Neural crest cell (in vitro differentiated cells): ENCODE results near the gene ERC2. TPM values are rescaled to one million over a fixed set of nuclear protein-coding genes. Genes with fewer than 3 reads are reported as not detected.
"Not testable (repeated sequence)": the region's sequence is repeated elsewhere in the genome, so short reads cannot be mapped to it uniquely, and the experiment has no call there.

ENCODE experiments used
- DNase-seq: peaks from one replicate; pipeline ENCODE4 v3.0.0; 2021; ENCODE audit warnings: low read depth, mixed read lengths, low spot score
- H3K27ac Mint-ChIP-seq: one replicate; pipeline ENCODE4 v1.8.0; 2021; ENCODE audit warnings: mild to moderate bottlenecking, mixed read lengths; ENCODE audit not compliant: unreplicated experiment
- H3K27me3 Mint-ChIP-seq: 2 replicates; pipeline ENCODE4 v1.8.0; 2021; ENCODE audit warnings: low read depth, mild to moderate bottlenecking, mixed read lengths
- H3K36me3 Mint-ChIP-seq: 2 replicates; pipeline ENCODE4 v1.8.0; 2021; ENCODE audit warnings: low read depth, mild to moderate bottlenecking, mixed read lengths
- H3K4me1 Mint-ChIP-seq: 2 replicates; pipeline ENCODE4 v1.8.0; 2021; ENCODE audit warnings: mixed read lengths
- H3K4me3 Mint-ChIP-seq: one replicate; pipeline ENCODE4 v1.8.0; 2021; ENCODE audit warnings: mild to moderate bottlenecking, mixed read lengths
- H3K9me3 Mint-ChIP-seq: 2 replicates; pipeline ENCODE4 v1.8.0; 2021; ENCODE audit warnings: mixed read lengths
- total RNA-seq: library from RNA; stranded (reverse); gene quantifications from 2 replicates; pipeline ENCODE4 v1.2.1, GENCODE V29; 2021
- TF ChIP-seq, protein P1 (sequence below): fragments of 200-600 bp; sonication (generic); conservative IDR thresholded peaks from 2 replicates; pipeline ENCODE4 v1.5.0; 2021; ENCODE audit warnings: antibody characterized with exemption, mild to moderate bottlenecking

Gene ERC2
- total RNA-seq, 1 donor from 2014 or later: 13.5 TPM

DNA sequence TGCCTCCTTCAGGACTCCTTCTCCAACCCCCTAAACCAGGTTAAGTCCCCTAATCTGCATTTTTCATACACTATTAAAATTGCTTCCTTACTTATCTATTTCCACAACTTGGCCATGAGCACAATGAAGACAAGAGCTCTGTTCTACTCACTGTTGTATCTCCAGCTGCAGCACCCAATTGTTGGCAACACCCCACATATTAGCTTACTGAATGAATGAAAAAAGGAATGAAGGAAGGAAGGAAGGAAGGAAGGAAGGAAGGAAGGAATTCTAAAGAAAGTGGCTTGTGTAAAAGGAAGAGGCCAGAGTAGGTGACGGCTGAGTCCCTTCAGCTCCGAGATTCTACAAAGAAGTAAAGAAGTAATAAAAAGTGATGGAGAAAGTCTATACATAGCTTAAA lies 444.7 kb downstream of the ERC2 start:
- Mint-ChIP-seq H3K4me3 (no peak overlapping the region), H3K36me3 (no peaks in the 10 kb centered on the region), H3K27me3 (no peaks in the 10 kb centered on the region), H3K4me1 (no peaks in the 10 kb centered on the region), H3K27ac (no peak overlapping the region), H3K9me3 (peaks cover 4% of the 10 kb centered on the region)
- TF ChIP-seq, protein P1, sequence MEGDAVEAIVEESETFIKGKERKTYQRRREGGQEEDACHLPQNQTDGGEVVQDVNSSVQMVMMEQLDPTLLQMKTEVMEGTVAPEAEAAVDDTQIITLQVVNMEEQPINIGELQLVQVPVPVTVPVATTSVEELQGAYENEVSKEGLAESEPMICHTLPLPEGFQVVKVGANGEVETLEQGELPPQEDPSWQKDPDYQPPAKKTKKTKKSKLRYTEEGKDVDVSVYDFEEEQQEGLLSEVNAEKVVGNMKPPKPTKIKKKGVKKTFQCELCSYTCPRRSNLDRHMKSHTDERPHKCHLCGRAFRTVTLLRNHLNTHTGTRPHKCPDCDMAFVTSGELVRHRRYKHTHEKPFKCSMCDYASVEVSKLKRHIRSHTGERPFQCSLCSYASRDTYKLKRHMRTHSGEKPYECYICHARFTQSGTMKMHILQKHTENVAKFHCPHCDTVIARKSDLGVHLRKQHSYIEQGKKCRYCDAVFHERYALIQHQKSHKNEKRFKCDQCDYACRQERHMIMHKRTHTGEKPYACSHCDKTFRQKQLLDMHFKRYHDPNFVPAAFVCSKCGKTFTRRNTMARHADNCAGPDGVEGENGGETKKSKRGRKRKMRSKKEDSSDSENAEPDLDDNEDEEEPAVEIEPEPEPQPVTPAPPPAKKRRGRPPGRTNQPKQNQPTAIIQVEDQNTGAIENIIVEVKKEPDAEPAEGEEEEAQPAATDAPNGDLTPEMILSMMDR: no peak
- no peak for DNase-seq

DNA sequence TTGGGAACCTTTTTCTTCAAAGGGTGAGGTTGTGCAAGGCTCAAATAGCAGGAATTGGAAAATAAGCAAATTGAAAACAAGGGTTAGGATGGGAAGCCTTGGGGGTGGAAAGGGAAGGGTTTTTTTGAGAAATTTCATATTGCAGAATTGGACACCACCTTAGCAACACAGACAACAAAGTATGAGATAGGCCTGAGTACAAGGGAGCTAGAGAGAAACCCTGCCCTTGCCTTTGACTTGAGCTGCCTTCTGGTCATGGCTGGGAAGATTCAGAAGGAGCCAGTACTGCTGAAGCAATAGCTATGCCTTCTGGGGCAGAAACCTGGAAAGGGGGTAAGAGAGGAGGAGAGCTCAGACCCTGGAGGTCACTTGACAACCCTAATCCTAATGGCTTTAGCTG lies 445.6 kb downstream of the ERC2 start:
- TF ChIP-seq, protein P1: no peak
- no peak overlapping the region for H3K4me3 Mint-ChIP-seq
- H3K36me3 Mint-ChIP-seq: no peaks in the 10 kb centered on the region
- no peak for DNase-seq
- no peak overlapping the region for H3K27ac Mint-ChIP-seq
- H3K9me3 Mint-ChIP-seq: peaks cover 4% of the 10 kb centered on the region
- no peaks in the 10 kb centered on the region for H3K4me1 Mint-ChIP-seq
- H3K27me3 Mint-ChIP-seq: no peaks in the 10 kb centered on the region

DNA sequence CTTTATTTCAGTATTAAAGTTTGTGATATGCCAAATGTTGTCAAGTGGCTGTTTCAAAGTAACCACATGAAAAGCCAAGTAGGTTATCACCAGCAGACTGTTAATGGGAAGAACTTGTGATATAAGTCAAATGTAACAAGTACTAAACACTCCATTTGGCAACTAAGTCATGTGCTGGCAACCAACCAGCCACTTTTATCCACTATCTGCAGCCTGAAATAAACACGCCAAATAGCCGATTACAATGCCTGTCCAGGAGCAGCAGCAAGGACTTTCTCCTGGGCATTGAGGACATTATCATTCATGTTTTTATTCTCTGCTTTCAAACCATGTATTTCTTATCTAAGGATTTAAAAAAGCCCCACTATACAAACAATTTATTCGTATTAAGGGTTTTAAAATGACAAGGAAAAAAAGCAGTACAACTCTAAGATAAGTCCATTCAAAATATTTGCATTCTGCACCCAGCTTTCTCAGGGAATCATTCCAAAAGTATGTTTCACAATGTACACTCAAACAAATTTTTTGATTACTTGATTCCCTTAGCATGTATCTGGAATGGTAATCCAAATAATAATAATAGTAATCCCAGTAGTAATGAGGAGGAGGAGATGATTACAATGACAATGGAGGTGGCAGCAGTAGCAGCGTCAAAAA lies 448.6 kb downstream of the ERC2 start:
- H3K9me3 Mint-ChIP-seq: peaks cover 8% of the 10 kb centered on the region
- H3K4me3 Mint-ChIP-seq: no peak overlapping the region
- no peaks in the 10 kb centered on the region for H3K27me3 Mint-ChIP-seq
- DNase-seq: no peak
- no peak overlapping the region for H3K27ac Mint-ChIP-seq
- H3K36me3 Mint-ChIP-seq: peaks cover 5% of the 10 kb centered on the region
- no peaks in the 10 kb centered on the region for H3K4me1 Mint-ChIP-seq
- TF ChIP-seq, protein P1: no peak

DNA sequence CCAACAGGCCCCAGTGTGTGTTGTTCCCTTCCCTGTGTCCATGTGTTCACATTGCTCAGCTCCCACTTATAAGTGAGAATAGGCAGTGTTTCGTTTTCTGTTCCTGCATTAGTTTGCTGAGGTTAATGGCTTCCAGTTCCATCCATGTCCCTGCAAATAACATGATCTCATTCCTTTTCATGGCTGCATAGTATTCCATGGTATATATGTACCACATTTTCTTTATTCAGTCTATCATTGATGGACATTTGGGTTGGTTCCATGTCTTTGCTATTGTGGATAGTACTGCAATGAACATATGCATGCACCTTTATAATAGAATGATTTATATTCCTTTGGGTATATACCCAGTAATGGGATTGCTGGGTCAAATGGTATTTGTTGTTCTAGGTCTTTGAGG lies 452.9 kb downstream of the ERC2 start:
- not testable (repeated sequence) for H3K27me3 Mint-ChIP-seq, H3K9me3 Mint-ChIP-seq, H3K36me3 Mint-ChIP-seq, H3K27ac Mint-ChIP-seq, H3K4me1 Mint-ChIP-seq, DNase-seq, H3K4me3 Mint-ChIP-seq

DNA sequence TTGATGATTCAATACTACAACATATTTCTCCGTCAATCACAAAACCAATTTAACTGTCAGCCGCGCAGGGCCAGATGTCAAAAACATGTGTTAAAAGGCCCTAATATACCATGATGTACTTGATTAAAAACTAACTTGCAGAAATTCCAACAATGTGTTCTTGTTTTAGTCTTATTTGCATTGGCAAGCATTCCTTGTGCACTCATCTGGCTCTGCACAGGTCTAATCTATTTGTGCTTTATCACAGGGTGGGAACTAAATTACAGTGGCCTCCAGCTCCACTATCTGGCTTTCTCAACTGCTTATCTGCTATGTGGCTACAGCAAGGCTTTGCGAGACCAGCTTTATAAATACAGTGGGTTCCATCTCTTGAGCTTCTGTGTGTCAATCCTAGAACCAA lies 455.5 kb downstream of the ERC2 start:
- DNase-seq: no peak
- Mint-ChIP-seq H3K4me3 (no peak overlapping the region), H3K4me1 (peaks cover 4% of the 10 kb centered on the region), H3K9me3 (peaks cover 4% of the 10 kb centered on the region), H3K36me3 (peaks cover 9% of the 10 kb centered on the region), H3K27ac (no peak overlapping the region), H3K27me3 (no peaks in the 10 kb centered on the region)
- TF ChIP-seq, protein P1: no peak

DNA sequence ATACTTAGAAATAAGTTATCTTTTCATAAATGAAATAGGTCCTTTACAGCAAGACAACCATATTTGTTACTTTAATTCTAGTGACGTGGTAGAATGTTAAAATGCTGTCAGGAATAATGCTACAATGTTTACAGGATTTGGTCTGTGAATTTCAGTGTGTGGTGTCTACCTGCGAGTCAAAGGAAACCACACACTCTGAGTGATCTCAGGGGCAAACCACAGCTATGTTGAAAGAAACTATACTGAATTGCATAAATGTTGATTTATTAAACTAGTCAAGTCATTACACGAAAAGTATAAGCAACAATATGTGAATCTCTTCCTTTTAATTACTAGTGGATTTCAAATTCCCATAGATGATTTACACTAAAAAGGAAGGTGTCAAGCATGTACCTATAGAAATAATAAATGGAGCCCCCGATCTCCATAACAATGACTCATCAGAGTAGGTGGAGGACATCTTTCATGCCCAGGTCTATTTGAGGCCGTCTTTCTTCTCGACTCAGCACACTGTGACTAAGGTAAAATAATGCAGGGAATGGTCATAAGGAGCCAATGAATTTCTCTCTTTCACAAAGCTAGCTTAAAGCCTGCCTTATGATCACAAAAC lies 463.0 kb downstream of the ERC2 start:
- DNase-seq: no peak
- Mint-ChIP-seq H3K36me3 (peaks cover 4% of the 10 kb centered on the region), H3K4me1 (no peaks in the 10 kb centered on the region), H3K4me3 (no peak overlapping the region), H3K27me3 (no peaks in the 10 kb centered on the region), H3K27ac (no peak overlapping the region), H3K9me3 (no peaks in the 10 kb centered on the region)
- TF ChIP-seq, protein P1: no peak
